Amniotic epithelial cell (primary cell): Measurements from ENCODE around the gene NRXN3.

Experiments
- DNase-seq: peaks from one replicate; pipeline ENCODE4 v3.0.0-alpha.2; 2010; ENCODE audit warnings: low read depth

Gene NRXN3

DNA sequence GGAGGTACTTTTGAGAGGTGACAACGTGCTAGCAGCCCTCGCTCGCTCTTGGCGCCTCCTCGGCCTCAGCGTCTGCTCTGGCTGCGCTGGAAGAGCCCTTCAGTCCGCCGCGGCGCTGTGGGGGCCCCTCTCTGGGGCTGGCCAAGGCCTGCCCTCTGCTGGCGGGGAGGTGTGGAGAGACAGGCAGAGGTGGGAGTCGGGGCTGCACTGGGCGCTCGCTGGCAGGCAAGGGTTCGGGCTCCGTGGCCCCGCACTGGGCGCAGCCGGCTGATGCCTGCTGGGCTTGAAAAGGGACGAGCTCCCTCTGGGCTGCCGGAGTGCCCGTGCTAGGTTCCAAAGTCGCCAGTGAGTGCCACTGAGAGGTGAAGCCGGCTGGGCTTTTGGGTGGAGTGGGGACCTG is 1461.1 kb downstream of the NRXN3 start:
- DNase-seq = no peak

DNA sequence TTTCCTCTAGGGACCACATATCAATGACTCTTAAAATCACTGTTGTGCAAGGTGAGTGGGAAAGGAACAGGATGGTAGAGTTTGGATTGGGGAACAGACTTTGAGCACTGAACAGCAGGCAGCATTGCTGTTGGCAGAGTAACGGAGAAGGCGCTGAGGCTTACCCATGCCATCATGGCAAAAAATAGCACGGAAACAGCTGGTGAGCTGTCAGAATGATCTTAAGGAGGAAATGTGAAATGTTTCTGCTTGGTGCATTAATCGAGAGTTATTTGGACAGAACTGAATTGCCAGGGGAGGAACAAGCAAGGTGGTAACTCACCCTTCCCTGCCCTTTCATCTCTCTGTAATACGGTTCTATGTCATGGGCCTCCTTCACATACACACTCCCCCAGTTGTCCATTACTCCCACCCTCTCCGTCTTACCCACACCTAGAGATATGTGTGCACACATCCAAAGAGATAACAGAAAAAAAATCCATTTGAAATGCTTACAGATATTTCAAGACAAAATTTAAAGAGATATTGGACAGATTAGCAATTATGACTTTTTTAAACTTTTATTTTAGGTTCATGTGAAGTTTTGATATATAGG is 1468.6 kb downstream of the NRXN3 start:
- DNase-seq = peak; percentile 42

DNA sequence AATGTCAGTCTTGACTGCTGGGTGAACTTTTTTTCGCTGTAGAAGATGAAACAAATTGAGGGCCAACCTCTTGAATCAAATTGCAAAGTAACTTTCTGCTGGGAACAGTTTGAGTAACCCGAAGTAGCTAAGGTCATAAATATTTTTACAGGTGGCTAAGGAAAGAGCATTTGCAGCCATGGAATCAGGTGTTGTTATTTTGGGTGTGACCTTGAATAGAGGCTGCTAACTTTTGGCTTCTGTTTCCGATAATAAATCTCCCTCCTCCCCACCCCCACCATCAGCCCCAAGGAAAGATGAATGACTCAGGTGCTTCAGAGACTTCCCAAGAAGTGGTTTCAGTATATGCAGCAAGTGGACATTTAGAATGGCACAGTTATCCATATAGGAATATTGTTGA is 1469.4 kb downstream of the NRXN3 start:
- no peak for DNase-seq

DNA sequence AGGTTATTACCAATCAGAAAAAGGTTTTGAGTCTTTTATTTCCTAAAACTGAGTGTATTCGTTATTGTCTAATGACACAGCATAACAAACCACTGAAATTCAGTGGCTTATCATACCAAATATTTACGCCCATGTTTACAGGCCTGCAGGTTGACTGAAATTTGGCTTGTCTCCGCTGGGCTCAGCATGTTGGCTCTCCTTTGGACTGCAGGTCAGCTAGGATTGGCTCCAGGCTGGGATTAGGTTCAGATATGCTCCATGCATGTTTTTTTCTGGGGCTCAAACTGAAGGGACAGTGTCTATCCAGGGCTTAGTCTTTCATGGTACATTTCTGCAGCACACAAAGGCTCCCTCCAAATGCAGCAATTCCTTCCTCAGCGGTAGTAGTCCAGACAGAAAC is 1471.2 kb downstream of the NRXN3 start:
- DNase-seq = no peak

DNA sequence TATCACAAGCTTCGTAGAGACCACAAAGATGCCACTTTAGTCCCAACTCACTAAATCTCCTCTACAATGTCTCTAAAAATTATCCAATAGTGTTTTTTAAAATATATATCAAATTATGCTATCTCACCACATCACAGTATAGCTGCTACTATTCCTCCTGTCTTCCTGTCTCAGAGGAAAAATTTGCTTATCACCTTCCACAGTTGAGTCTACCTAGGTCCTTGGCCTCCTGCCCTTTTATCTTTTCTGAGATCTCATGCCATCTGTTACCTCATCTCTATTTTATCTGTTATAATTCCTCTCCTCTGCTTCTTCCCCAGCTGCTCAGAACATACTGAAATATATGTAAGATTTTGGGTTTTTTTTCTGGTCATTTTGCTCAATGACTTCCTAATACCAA is 1473.0 kb downstream of the NRXN3 start:
- no peak for DNase-seq

DNA sequence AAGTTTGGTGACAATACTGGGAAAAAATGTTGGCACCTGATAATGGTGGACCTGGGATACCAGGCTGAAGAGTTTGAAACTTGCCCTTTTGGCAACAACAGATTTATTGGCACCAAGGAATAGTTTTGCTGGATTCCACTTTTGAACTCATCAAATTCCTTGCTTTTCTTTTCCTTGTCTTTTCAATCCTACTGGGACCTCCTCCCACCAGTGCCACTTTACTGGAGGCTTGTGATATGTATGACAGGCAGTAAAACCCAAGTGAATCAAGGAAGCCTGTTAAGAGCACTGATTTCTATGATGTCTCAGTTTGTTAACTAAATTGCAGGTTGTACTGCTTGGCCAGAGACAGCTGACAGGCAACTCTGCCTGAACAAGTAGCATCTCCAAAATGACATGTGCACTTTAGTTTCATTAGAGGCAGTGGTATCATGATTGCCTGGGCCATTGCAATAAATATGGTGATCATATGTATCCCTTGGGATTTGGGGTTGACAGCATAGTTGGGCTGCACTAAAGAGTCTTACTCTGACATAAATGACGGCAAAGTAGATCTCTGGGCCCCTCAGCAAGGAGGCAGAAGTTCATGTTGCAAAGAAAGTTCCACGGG is 1475.7 kb downstream of the NRXN3 start:
- DNase-seq = no peak

DNA sequence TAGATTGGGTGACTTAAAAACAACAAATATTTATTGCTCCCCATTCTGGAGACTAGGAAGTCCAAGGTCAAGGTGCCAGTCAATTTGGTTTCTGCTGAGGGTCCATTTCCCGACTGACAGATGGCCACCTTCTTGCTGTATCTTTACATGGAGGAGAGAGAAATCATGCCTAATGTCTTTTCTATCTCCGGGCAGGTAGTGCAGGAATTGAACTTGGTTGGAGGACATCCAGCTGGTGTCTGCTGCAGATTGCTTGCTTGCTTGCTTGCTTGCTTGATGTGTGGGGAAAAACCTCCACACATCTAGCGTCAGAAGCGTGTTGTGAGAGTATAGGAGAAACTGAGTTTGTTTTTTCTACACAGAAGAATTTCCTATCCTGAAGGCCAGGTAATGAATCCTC is 1479.7 kb downstream of the NRXN3 start:
- DNase-seq = no peak

DNA sequence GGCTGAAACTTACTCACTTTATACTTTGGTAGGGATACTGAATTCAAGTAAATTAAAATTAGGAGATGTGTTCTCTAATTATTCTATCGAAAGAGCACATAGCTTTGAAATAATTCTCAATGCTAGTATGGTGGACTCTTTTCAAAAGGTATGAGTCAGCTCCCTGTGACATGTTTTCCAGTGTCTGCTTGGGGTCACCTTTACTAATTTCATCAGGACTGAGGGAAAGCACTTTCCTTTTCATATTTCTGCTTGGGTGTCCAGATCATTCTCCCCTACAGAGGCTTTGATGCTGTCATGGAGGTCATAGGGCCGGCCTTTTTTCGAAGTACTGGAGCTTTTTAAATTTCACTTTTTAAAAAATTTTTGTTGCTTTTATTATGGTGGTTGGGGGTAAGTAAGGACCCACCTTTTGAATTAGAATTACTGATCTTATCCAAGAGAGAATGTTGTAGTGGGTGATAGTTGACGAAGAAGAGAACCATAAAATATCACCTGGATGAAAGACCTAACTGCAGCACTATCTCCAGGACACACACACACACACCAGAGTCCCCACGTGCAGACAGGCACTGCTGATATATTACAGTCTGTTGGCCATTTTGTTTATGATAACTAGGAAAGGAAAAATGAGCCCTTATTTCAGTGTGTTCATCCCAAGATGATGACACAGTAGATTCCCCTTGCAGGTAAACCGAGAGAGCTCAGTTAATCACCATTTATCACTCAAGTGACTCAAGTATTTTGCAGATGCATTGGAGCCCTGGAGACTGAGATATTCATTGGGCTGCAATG is 1482.5 kb downstream of the NRXN3 start:
- no peak for DNase-seq

DNA sequence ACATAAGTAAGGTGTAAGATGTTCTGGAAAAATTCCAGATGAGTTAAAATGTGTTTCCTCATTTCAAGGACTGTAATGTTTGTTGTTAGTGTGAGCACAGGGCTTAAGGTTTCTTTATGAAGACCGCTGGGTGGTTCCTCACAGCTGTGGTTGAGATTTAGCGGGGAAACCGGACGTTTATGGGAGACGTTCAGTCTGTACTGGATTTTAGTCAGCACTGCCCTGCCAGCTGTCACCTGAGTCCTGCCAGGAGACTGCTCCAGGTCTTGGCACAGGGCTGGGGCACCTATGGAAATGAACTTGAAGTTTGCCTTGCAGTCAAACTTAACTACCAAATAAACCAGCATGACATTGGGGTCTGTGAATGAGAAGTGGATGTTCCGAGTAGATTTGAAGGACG is 1485.9 kb downstream of the NRXN3 start:
- DNase-seq = no peak

DNA sequence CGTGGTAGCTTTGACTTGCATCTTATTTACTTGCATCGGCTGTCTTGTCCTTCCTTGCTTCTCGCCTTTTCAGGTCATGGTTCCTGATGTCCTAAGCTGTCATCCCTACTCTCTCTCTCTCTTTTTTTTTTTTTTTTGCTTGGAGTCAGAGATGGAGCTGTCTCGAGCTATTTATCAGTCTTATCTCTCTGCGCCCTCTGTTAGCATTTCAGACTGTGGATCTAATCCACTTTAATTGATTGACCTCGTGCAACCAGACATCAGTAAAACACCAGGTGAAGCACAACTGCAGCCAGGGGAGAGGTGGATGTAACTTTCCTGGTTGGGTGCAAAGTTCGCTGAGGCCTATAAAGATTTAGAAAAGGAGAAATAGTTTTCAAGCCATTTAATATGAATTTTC is 1486.3 kb downstream of the NRXN3 start:
- DNase-seq = no peak

DNA sequence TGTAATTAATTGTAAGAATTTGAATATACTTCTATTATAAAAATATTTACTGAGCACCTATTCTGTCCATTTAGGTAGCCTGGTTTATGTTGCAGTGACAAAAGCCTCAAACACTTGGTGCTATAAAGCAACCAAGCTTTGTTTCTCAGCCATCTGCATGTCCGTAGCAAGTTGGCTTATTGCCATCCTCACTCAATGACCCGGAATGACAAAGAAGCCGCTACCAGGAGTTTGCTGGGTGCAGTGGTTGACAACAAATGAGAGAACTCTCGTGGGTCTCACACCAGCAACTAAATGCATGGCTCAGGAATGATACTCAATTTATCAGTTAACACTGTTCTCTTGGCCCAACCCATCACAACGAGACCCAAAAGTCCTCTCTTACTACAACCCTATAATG is 1488.0 kb downstream of the NRXN3 start:
- no peak for DNase-seq

DNA sequence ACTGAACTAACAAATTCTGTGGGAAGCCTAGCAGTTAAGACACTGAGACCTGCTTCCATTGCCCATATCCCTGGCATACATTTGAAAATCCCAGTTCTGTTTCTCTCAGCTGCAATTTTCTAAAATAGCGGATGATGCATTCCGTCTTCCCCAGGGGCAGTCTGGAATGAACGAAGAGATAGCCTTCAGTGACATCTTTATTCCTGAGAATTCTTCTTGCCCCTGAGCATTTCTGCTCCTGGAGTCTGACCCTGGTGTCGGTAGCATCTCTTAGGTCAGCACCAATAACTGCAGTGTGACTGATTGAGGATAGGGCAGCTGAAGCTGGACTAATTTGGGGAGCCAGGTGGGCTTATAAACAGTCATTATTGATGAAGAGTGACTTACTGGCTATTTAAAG is 1488.6 kb downstream of the NRXN3 start:
- DNase-seq = no peak

DNA sequence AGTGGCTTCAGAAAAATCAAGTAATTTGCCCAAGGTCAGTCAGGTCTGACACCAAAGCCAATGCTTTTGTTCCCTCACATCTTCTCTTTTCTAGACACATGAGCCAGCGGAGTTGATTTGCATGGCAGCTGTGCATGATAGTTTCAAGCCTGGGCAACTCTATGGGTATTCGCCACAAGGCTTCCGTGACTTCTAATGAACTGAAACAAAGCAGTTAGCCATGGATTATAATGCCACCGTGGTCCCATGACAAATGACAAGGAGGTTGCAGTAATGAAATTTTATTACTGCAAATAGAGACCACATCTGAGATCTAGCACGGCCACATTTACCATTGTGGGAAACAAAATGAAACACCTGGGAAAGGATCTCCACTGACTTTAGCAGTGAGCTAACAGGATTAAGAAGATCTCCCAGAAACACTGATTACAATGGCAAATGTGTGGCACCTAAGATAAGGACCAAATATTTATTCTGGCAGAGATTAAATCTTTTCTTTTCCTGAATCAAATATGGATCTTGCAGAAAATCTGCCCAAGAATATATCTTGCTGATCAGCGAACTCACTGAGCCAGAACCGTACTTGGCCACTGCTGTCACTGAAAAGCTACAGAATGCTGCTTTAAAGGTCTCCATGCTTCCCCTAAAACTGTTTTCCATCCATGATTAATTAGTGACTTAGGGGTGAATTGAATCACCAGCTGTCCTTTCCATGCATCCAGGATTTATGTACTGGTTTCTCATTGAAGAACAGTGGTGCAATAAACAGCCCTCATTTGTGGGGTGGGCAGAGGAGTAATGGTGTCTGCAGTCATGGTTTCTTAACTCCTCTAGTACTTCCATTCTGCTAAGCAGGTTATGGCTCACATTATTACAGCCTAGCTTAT is 1490.1 kb downstream of the NRXN3 start:
- peak; percentile 74 for DNase-seq

DNA sequence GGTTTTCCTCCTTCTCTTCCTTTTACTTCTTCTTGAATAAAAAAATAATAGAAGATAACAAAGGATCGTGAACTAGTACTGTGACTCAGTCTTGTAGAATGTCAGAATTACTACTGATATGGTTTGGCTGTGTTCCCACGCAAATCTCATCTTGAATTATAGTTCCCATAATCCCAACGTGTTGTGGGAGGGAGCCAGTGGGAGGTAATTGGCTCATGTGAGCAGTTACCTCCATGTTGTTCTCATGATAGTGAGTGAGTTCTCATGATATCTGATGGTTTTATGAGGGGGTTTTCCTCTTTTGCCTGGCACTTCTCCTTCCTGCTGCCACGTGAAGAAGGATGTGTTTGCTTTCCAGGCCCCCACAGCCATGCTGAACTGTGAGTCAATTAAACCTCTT is 1491.6 kb downstream of the NRXN3 start:
- peak; percentile 92 for DNase-seq

DNA sequence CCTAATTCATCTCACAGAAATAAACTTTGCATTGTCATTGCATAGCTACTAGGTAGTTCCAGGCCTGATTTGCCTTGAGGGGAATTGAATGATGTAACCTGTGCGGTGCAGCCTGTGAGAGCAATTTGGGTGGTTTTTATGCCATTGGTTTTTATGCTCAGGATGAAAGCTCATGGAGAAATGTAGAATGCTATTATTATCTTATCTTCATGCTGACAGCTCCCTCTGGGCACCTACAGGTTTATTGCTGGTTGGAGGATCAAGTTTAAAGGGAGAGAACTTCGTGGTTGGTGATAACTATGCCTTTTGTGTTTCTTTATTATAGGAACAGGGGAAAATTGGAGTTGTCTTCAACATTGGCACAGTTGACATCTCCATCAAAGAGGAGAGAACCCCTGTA is 1493.3 kb downstream of the NRXN3 start:
- DNase-seq = no peak

DNA sequence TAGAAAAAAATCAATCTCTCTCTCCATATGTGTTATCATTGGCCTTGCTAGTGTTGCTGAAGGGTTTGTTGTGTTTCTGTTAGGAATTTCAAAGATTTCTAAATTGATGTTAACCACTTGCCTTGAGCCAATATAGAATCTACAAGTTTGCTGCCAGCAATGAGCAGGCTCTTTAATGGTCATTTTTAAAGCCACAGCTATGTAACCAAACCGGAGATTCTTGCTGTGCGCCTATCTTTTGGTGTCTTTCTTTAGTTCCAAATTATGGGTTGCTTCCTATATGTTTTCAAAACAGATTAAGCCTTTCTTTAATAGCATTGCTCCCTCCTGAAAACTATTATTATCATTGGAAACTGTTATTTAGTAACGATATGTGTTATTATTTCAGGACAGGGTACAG is 1495.4 kb downstream of the NRXN3 start:
- DNase-seq = no peak

DNA sequence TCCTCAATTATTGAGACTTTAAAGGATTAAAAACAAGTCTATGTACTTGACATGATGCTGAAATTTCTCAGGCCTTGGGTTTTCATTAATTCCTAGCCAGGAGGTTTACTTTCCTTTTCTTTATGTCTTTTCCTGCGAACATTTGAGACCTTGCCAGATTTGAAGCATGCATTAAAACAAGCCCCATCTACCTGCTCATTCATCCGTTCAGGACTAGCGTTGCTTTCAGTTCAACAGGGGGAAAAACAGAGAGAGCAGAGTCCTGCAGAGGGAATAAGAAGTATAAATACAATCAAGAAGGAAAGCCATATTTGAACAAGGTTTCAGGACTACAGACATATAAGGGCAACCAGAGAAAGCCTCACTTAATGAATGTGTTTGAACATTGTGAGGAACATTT is 1498.8 kb downstream of the NRXN3 start:
- no peak for DNase-seq

DNA sequence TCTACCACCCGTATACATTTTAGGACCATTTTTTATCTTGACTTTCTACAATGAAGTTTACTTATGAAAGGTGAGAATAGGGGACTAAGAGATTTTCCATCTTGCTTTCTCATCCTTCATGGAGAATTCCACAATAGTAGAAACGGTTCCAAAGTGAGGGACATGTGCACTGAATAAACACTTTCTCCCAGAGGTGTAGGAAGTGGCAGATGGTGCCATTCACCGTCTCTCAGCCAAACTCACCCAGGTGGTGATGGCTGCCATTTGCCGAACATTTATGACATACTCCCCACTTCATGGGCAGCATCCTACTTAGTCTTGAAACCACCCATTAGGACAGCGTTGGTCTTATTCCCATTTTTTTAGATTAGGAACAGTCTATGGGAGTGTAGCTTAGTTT is 1500.6 kb downstream of the NRXN3 start:
- no peak for DNase-seq

DNA sequence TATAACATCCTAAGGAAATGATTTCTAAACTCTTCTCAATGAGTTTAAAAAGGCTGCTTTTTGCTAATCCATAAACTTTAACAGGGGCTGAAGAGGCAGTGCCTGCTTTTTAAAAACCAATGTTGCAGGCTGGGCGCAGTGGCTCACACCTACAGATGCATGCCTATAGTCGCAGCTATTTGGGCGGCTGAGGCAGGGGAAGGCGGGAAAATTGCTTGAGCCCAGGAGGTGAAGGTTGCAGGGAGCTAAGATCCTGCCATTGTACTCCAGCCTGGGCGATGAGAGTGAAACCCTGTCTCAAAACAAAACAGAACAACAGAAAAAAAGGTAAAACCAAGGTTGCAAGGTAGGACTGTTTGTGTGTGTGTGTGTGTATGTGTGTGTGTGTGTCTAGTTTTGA is 1509.9 kb downstream of the NRXN3 start:
- DNase-seq = no peak

DNA sequence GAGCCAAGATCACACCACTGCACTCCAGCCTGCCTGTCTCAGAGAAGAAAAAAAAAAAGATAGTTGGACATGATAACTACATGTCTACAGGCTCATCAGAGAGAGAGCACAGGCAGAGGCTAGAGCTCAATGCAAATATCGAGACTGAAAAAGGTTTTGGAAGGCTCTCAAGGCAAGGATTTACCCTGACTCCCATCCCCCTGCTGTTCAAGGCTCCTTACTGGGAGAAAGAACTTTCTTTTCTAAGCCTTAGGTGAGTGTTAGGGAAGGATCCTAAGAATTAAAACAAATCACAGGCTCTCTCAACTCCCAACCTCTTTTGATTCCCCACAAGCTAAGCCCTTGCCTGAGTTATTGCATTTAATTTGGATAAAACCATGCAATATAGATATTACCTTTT is 1516.0 kb downstream of the NRXN3 start:
- DNase-seq = no peak

DNA sequence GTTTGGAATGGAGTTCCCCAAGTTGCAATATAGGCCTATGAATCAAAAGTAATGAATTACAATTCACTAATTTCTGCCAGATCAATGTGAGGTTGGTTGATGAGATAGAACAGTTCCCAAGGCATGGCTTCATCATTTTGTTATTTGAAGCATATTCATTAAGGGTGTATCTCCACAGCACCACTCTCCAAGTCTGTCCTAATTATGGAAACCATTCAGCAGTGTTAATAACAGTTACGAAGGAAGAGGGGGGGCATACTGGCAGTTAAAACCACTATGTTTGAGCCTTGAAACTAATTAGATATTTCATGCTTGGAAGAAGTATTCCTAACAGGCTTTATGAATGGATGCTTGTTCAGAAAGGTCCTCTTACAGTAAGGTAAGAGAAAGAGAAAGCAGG is 1520.8 kb downstream of the NRXN3 start:
- no peak for DNase-seq

DNA sequence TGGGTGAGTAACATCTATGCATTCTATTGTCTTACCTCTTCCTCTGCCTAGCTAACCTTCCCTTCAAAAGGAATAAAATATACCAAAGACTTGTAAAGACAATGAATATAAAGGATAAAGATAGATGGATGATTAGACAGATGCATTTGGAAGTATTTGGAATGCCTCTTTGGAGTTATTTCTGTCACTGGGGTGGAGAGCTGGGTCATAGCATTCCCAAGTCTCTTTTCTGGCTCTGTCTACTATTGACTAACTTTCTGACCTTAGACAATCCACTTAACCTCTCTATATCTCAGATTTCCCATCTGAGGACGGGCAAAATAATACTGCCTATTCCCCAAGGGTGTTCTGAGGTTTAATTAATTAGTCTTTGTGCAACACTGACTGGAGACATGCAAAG is 1523.8 kb downstream of the NRXN3 start:
- DNase-seq = no peak

DNA sequence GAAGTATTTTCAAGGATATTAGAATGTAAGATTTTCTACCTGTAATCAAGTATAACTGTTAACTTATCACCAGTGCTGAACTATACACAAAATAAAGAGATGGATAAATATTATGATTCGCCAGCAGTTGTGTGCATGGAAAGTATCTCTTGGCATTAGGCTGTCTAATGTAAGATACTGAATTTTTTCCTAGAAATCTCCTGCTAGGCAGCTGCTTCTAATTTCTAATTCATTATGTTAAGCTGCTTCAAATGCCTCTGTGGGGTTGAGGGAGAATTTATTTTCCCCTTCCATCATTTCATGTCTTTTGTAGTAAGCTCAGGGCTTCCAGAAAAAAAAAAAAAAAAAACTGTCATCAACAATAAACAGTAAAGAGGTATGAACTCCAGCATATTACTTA is 1525.1 kb downstream of the NRXN3 start:
- no peak for DNase-seq
